Muscle layer of colon (tissue), 2 donors: ENCODE measurements around the gene KRTAP5-7.
"Not testable (repeated sequence)": the region's sequence is repeated elsewhere in the genome, so short reads cannot be mapped to it uniquely, and the experiment has no call there.

Experiments used
- H3K27ac ChIP-seq: one replicate; pipeline ENCODE4 v1.7.0; 2013; ENCODE audit warnings: low read depth, mild to moderate bottlenecking, low read length, moderate library complexity
- H3K27me3 ChIP-seq, 2 donors: one replicate each; pipeline ENCODE4 v1.7.0; 2013; ENCODE audit warnings: low read length in 2 of 2, mild to moderate bottlenecking in 2 of 2; ENCODE audit not compliant: insufficient read depth in 2 of 2, control insufficient read depth in 1 of 2
- H3K36me3 ChIP-seq: one replicate; pipeline ENCODE4 v1.7.0; 2013; ENCODE audit warnings: mild to moderate bottlenecking, low read length; ENCODE audit not compliant: insufficient read depth
- H3K4me1 ChIP-seq: one replicate; pipeline ENCODE4 v1.7.0; 2013; ENCODE audit warnings: mild to moderate bottlenecking, low read length; ENCODE audit not compliant: insufficient read depth
- H3K4me3 ChIP-seq, 2 donors: one replicate each; pipeline ENCODE4 v1.7.0; 2013; ENCODE audit warnings: low read length in 2 of 2, low read depth in 1 of 2, mild to moderate bottlenecking in 1 of 2, moderate library complexity in 1 of 2
- H3K9ac ChIP-seq: one replicate; pipeline ENCODE4 v1.7.0; 2013; ENCODE audit warnings: low read length
- H3K9me3 ChIP-seq: one replicate; pipeline ENCODE4 v1.7.0; 2013; ENCODE audit warnings: mild to moderate bottlenecking, low read length
- donor health status: abdominal sarcoma.
- donor health status: Adenocarcinoma of cecum.

Gene KRTAP5-7

GRCh38 chr11:71519546-71519945 lies 7.5 kb upstream of the KRTAP5-7 start:
- Histone ChIP-seq H3K4me1 (no peaks in the 10 kb centered on the region), H3K36me3 (no peaks in the 10 kb centered on the region), H3K27ac (no peak overlapping the region), H3K27me3 (no peaks in the 10 kb centered on the region), H3K4me3 (no peak overlapping the region), H3K9ac (no peak overlapping the region), H3K9me3 (no peaks in the 10 kb centered on the region)

GRCh38 chr11:71525188-71525937 lies 1.7 kb upstream of the KRTAP5-7 start:
- H3K36me3 ChIP-seq: no peaks in the 10 kb centered on the region
- H3K9me3 ChIP-seq: no peaks in the 10 kb centered on the region

GRCh38 chr11:71525938-71526495 lies 1.1 kb upstream of the KRTAP5-7 start:
- H3K27me3 ChIP-seq: no peaks in the 10 kb centered on the region
- H3K4me1 ChIP-seq: no peaks in the 10 kb centered on the region
- H3K27ac ChIP-seq: no peak overlapping the region
- no peak overlapping the region for H3K4me3 ChIP-seq
- no peak overlapping the region for H3K9ac ChIP-seq
- no peaks in the 10 kb centered on the region for H3K9me3 ChIP-seq
- H3K36me3 ChIP-seq: no peaks in the 10 kb centered on the region

More at GRCh38 chr11:71525188-71525937, 1.7 kb upstream of the KRTAP5-7 start:
- no peaks in the 10 kb centered on the region for H3K27me3 ChIP-seq
- H3K4me1 ChIP-seq: no peaks in the 10 kb centered on the region
- H3K4me3 ChIP-seq: no peak overlapping the region
- no peak overlapping the region for H3K27ac ChIP-seq
- H3K9ac ChIP-seq: no peak overlapping the region

GRCh38 chr11:71527576-71528210 lies 626 bp downstream of the KRTAP5-7 start:
- no peaks in the 10 kb centered on the region for H3K9me3 ChIP-seq
- H3K9ac ChIP-seq: no peak overlapping the region
- H3K4me1 ChIP-seq: no peaks in the 10 kb centered on the region
- H3K27ac ChIP-seq: no peak overlapping the region
- no peak overlapping the region for H3K4me3 ChIP-seq
- H3K36me3 ChIP-seq: no peaks in the 10 kb centered on the region
- no peaks in the 10 kb centered on the region for H3K27me3 ChIP-seq

- H3K27ac ChIP-seq: no peak overlapping the region
- no peak overlapping the region for H3K9ac ChIP-seq
- no peaks in the 10 kb centered on the region for H3K27me3 ChIP-seq
- H3K4me3 ChIP-seq: no peak overlapping the region
- no peaks in the 10 kb centered on the region for H3K9me3 ChIP-seq
- no peaks in the 10 kb centered on the region for H3K4me1 ChIP-seq
- H3K36me3 ChIP-seq: no peaks in the 10 kb centered on the region
These were observed 3.5 kb downstream of the KRTAP5-7 start for GRCh38 chr11:71530602-71531001.

- no peak overlapping the region for H3K9ac ChIP-seq
- no peaks in the 10 kb centered on the region for H3K27me3 ChIP-seq
- no peak overlapping the region for H3K4me3 ChIP-seq
- H3K9me3 ChIP-seq: no peaks in the 10 kb centered on the region
- H3K36me3 ChIP-seq: no peaks in the 10 kb centered on the region
- no peak overlapping the region for H3K27ac ChIP-seq
- no peaks in the 10 kb centered on the region for H3K4me1 ChIP-seq
These were observed 5.1 kb downstream of the KRTAP5-7 start for GRCh38 chr11:71532036-71532610.

- not testable (repeated sequence) for H3K9ac ChIP-seq, H3K27ac ChIP-seq, H3K36me3 ChIP-seq, H3K4me1 ChIP-seq, H3K9me3 ChIP-seq, H3K27me3 ChIP-seq, H3K4me3 ChIP-seq
These were observed 7.9 kb downstream of the KRTAP5-7 start for GRCh38 chr11:71534711-71535608.

- Histone ChIP-seq H3K4me1 (no peaks in the 10 kb centered on the region), H3K27me3 (no peaks in the 10 kb centered on the region), H3K36me3 (no peaks in the 10 kb centered on the region), H3K9ac (no peak overlapping the region), H3K4me3 (no peak overlapping the region), H3K27ac (no peak overlapping the region), H3K9me3 (no peaks in the 10 kb centered on the region)
These were observed 8.8 kb downstream of the KRTAP5-7 start for GRCh38 chr11:71535825-71536224.

GRCh38 chr11:71537537-71537936 lies 10.5 kb downstream of the KRTAP5-7 start:
- Histone ChIP-seq H3K9me3 (no peaks in the 10 kb centered on the region), H3K27ac (no peak overlapping the region), H3K4me3 (no peak overlapping the region), H3K27me3 (no peaks in the 10 kb centered on the region), H3K9ac (no peak overlapping the region), H3K36me3 (no peaks in the 10 kb centered on the region), H3K4me1 (no peaks in the 10 kb centered on the region)

- H3K9ac ChIP-seq, H3K9me3 ChIP-seq, H3K27ac ChIP-seq, H3K4me1 ChIP-seq, H3K27me3 ChIP-seq, H3K36me3 ChIP-seq, H3K4me3 ChIP-seq: not testable (repeated sequence)
These were observed 11.1 kb downstream of the KRTAP5-7 start, which contains the start of gene KRTAP5-8 for GRCh38 chr11:71537977-71538665. Gene KRTAP5-8 (plus strand): TSS chr11:71538025. CDS start chr11:71538056, 31 bp downstream.
